GM19328 (cell line): ENCODE measurements around the gene AHSG.

Experiments
- ATAC-seq: cut with Tn5 transposase; IDR thresholded peaks from one replicate; pipeline ENCODE4 v1.9.1; 2021; ENCODE audit warnings: mild to moderate bottlenecking, moderate library complexity; ENCODE audit not compliant: unreplicated experiment

AHSG gene

DNA sequence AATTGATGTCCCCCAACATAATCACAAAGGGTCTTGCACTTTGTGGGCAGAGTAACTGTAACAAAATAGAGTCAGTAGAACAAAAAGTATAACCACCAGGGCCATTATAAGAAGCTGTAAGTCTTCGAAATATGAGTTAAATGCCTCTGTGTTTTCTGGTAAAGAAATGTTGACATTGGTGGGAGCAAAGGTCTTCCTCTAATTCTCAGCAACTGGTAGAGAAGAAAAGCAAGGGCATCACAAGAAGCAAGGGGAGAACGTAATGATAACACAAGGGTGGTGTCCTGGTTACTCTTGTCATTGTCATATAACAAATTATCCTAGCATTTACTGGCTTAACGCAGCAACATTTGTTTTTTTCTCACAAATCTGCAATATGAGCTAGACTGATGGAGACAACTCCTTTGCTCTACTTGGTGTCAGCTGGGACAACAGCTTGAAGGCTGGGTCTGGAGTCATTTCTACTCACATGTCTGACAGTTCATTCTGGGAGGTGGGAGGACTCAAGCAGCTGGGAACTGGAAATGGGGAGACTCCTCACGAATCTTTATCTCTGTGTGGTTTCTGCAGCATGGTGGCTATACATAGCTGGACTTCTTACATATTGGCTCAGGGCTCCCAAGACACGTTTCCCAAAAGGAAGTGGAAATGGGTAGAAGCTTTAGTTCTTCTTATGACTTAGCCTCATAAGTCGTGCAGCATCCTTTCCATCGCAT lies 22.1 kb upstream of the AHSG start:
- ATAC-seq = no peak

DNA sequence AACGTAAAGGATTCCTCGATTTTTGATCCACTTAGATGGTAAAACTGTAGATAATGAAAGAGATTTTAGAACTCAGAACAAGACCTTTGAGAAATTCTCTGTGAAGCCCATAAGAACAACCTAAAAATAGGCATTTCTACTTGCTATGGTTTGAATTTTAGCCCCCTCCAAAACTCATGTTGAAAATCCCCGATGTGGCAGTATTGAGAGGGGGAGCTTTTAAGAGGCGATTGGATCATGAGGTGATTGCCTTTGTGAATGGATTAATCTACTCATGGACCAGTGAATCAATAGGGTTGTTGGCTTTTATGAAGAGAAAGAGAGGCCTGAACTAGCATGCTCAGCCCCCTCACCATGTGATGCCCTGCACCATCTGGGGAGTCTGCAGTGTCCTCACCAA lies 20.2 kb upstream of the AHSG start:
- ATAC-seq = no peak

DNA sequence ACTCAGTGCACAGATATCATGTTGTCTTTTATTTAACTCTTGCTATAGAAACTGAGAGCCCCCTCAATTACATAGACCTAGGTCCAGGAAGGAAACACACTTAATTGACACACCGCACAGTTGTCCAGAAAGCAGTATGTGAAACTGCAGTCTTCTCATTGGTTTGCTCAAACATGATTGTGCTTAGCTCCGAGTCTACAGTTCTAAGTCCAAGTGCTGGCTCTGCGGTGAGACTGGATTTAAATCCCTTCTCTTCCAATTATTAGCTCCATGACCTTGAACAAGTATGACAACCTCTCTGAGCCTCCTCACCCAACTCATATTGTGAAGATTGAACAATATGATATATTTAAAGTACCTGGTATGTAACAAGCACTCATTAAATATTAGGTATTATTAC lies 19.0 kb upstream of the AHSG start:
- no peak for ATAC-seq

DNA sequence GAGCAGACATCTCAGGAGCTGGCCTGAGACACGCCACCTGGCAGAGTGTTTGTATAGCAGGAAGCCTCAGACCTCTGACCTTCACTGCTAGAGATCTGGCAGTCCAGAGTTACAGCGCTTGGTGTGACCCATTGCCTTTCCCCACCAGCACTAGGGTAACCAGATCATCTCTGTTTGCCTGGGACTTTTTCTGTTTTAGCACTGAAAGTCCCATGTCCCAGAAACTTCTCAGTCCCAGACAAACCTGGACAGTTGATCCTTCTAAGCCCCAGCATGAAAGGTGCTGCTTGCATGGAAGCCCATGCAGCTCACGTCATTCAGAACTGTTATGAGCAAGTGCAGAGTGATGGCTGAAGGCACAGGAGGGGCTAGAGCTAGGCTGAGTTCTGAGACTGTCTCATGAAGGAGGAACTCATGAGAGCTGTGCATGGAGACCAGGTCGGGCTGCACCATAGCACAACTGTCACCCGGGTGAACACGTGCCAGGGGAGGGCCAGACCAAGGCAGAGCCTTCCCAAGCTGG lies 18.2 kb upstream of the AHSG start:
- ATAC-seq = no peak

DNA sequence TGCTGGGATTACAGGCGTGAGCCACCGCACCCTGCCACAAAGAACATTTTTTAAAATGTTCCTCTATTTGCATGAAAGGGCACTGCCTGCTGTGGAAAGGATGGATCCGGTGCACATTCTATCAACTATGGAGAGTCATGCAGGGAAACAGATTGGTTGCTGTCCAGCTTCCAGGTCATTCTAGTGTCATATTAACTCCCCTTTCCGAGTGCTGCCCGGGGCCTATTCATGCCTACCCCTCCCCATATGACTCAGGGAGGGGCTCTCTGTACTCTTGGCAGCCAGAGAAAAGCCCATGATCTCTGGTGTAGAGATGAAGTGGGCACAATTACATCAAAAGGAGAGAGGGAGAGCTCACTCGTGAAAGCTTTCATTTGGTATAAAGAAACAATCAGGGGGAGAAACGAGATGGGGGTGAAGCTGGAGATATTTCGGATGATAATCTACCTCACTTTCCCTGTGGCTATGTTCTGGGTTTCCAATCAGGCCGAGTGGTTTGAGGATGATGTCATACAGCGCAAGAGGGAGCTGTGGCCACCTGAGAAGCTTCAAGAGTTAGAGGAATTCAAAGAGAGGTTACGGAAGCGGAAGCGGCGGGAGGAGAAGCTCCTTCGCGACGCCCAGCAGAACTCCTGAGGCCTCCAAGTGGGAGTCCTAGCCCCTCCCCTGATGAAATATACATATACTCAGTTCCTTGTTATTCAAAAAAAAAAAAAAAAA lies 16.1 kb upstream of the AHSG start:
- ATAC-seq = no peak

DNA sequence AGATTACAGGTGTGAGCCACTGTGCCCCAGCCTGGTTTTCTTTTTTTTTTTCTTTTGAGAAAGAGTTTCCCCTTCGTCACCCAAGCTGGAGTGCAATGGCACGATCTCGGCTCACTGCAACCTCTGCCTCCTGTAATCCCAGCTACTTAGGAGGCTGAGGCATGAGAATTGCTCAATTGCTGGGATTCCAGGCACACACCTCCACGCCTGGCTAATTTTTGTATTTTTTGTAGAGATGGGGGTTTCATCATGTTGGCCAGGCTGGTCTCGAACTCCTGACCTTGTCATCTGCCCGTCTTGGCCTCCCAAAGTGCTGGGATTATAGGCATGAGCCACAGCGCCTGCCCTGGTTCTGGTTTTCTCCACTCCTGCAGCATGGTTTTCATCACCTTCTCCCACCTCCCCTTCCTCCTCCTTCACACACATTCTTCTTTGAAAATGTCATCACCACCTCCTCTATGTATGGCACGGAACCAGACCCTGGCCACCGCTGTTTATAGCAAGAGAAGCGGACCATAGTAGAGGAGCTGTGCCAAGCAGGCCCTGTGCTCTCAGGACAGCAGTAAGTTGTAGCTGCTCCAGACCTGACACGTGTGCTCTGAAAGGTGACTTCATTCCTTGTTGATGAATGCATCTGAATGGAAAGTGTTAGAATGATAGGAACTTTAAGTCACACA lies 14.6 kb upstream of the AHSG start:
- no peak for ATAC-seq

DNA sequence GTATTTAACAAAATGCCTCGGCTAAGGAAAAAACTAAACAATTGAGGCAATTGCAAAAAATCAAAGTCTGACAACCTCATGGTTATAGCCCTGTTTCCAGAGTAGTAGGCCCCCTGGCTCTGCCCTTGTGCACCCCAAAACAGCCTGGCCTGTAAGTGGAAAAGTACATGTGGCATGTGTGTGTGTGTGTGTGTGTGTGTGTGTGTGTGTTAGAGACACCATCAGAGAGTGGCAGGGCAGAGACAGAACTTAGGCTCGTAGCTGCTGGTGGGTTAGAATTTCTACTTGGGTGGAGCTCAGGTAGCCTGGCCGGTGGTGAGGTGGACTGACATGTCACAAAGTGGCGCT lies 14.1 kb upstream of the AHSG start:
- no peak for ATAC-seq

DNA sequence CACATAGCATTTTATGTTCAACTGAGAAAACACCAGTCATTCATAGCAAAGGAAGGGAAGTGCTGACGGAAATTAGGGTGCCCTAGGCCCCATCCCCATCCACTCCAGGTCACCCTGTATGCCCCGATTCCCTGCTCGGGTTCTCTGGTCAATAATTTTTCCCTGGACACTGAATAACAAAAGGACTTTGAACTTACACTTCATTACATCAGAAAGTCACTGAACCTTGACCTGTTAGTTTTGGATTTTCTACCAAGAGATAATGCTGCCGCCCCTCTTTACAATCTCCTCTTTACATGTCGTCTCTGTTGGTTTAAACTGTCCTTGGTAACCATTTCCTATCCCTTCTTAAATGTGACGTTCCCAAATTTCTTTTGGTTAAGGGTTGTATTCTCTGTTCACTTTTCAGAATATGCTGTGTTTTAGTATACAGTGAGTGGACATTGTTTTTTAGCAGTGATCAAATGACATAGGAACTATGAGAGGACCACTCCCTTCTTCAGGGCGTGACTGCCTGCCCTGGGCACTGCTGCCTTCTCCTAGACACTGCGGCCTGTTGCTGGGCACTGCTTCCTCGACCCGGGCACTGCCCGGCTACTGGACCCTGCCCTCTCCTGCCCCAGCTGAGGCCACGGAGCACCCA lies 13.6 kb upstream of the AHSG start:
- no peak for ATAC-seq

DNA sequence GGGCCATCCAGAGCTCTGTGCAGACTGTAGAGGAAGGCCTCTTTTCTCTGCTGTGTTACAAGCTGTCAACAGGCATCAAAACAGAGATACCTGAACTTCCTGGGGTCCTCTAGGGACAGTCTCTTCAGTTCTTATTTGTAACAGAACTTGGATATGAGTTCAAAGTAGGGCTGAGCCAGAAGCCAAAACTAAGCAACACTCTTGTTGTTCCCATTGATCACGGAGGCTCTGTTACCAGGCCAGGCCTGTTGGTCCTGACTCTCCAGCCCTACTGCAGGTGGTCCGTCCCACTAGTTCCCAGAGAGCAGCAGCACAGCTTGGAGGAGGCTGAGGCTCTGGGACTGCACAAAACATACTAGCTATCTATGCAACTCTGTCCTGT lies 13.1 kb upstream of the AHSG start:
- no peak for ATAC-seq

DNA sequence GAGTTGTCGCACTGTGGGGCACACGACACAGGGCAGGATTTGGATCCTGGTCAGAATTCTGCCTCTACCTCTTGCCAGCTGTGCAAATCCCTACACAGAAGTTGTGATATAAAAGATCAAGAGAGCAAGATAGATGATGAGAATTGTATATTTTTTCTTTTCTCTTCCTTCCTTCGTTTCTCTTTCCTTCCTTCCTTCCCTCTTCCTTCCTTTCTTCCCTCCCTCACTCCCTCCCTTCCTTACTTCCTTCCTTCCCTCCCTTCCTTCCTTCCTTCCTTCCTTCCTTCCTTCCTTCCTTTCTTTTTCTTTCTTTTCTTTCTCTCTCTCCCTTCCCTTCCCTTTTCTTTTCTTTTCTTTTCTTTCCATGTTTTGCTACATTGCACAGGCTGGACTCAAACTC lies 12.0 kb upstream of the AHSG start:
- ATAC-seq = no peak

DNA sequence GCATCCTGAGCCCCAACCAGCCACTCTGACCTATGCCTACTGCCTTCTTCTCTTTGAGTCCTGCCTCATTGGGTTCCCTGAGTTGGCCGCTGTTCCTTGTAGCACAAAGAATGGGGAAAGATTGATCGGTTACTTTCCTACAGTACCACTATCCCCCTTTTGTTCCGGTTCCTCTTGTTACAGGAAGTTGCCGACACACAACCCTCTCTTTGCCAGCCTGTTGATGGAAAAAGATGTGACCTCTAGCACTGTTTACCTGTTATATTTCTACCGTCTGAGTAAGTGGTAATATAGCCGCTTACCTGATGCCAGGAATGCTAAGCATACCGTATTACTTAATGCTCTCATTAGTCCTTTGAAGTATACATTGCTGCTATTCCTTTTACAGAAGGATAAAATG lies 9.7 kb upstream of the AHSG start:
- no peak for ATAC-seq

DNA sequence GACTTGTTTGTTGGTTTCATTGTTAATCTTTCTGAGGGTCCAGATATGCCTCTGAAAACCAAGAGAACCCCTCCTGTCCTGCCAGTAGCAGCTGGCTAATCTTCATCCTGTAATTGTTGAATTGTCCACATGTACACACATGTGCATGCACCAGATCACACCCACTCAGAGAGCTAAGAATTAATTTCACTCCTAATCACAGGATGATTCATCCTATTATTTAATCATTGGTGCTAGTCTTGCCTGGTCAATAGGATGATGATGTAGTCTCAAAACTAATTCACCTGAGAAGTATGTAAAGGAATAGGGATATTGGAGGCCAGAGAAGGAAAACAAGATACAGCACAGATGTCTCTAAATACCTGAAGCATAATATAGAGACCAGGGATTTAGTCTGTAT lies 7.8 kb upstream of the AHSG start:
- no peak for ATAC-seq

DNA sequence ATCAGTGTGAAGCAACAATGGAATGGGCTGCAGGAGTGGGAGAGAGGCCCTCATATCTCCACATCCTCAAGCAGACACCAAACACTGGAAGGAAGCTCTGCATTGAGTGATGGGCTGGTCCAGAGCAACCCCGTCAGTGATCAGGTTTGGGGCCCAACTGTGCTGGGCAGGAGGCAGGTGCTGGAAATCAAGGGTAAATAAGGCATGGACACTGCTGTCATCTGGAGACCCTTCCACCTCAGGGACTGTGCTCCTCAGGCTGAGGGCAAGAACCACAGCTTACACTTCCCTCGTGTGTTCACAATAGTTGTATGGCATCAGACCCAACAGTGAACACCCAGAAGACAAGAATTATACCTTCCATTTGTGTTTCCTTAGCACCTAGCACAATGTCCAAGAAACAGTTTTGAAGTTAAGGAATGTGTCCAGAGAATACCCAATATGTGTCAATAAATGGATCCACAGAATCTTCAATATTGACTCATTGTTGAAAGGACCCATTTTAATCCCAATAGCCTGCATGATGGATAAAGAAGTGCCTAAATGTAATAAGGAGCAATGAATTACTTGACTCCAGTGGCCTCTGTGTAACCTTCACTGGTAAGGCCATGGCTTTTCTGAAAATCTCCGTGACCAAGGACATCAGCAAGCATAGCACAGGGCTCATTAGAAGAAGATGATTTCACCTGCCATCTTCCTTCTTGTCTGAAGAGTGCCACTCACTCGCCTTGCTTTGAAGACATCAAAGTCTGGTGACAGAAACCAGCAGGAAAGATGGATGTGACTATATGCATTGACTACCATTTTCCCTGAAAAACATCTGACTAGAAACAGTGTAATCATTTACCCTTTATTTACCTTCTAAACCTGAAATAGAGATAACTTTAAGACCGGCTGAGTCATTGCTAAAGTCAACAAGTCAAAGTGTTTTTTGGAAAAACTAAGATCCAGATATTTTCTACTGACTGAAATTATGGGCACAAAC lies 7.0 kb upstream of the AHSG start:
- no peak for ATAC-seq

DNA sequence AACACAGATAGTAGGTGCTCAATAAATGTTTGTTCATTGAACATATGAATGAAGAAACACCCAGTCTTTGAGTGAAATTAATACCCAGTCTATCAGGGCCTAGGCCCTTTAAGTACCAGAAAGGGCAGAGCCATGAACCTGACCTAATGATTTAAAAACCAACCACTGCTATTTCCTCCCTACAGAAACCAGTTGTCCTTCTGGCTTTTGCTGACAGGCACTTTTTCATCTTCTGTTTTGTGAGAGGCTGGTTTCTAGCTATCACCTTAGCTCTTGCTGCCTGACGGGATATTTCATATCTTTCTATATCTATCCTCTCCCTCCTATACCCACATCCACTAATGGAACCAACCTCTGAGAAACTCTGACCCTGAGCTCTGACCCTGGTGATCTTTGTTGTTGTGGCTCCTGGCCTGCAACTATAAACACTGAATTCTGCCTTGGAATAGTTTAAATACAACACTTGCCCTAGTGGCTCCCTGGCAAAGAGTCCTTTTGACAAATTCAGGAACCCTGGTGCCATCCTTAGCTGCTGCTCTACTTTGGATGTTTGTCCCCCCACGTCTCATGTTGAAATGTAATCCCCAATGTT lies 4.1 kb upstream of the AHSG start:
- ATAC-seq = no peak

DNA sequence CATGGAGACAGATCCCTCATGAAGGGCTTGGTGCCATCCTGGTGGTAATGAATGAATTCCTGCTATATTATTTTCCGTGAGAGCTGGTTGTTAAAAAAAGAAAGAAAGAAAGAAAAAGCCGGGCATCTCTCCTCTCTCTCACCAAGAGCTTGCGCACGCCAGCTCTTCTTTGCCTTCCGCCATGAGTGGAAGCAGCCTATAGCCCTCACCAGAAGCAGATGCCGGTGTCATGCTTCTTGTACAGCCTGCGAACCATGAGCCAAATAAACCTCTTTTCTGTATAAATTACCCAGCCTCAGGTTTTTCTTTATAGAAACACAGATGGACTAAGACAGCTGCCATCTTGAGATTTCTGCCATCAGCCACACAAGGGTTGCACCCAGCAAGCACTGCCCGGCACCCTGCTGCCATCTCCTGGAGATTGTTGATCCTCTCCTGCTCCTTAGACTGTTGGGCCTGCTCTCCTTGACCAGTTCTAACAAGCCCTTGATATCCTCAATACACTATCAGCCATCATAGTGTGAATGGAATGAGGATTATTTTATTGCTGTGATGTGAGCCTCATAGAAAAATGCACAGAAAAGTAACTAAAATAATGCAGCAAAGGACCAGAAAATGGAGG lies 3.5 kb upstream of the AHSG start:
- ATAC-seq = no peak

DNA sequence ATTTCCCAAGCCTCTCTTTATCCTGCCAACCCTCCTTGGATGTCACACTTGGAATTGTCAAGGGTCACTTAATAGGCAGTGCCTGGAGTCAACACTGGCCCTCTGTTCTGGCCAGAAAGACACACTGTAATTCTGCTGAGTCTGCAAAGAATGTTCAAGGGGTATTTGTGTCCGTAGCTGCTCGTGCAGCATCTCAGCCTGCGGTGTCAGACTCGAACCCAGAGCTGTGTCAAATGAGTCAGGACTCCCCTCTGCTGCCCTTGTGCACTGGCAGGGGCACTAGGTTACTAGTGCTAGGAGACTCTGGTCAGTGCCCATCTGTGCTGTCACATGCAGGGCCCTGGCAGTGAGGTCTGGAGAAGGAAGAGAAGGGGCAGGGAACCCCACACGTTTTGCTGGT lies 795 bp upstream of the AHSG start:
- no peak for ATAC-seq

DNA sequence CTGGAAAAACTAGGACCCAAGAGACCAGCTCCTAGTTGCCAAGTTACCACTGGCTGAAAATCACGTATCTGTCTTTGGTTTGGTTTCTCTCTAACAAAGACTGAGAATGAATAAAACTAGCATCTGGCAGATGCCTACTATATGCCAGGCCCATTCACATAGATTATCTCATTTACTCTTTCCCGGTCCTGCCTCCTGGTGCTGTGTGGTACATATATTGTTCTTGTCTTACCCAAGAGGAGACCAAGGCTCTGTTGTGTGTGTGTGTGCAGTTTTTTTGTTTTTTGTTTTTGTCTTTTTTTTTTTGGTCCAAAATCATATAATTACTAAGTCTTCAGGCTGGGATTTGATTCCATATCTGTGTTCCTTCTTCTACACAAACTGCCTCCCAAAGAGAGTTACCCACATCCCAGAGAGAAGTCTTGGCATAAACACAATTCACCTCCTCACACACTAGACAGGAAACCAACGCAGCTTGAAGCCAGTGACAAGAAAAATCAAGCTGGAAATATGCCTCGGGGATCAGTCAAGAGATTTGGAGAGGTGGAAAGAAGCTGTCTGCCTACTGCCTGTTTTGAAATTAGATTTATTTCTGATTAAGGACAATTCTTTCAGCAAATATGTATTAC lies 891 bp downstream of the AHSG start:
- ATAC-seq = no peak

DNA sequence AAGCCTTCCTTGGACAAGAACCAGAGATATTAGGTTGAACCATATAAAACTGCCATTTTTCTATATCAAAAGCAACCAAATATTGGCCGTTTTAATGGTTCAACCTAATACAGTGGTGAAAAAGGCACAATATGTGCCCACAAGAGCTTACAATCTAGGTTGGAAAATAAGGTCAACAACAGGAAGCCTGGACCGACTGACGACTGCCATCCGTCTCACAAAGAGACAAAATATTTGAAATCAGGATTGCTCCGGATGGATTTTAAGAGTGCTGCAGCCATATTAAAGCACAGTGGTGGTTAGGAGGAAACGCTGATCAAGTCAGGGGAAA lies 1.4 kb downstream of the AHSG start:
- no peak for ATAC-seq
